Measurements from ENCODE around the gene TSPYL1. TPM values are rescaled to one million over a fixed set of nuclear protein-coding genes. Genes with fewer than 3 reads are reported as not detected.
"Not testable (repeated sequence)": the region's sequence is repeated elsewhere in the genome, so short reads cannot be mapped to it uniquely, and the experiment has no call there.

TSPYL1 gene
- 83.4 and 126 TPM in 2 replicates for total RNA-seq (ENCODE audit: low replicate concordance)

DNA sequence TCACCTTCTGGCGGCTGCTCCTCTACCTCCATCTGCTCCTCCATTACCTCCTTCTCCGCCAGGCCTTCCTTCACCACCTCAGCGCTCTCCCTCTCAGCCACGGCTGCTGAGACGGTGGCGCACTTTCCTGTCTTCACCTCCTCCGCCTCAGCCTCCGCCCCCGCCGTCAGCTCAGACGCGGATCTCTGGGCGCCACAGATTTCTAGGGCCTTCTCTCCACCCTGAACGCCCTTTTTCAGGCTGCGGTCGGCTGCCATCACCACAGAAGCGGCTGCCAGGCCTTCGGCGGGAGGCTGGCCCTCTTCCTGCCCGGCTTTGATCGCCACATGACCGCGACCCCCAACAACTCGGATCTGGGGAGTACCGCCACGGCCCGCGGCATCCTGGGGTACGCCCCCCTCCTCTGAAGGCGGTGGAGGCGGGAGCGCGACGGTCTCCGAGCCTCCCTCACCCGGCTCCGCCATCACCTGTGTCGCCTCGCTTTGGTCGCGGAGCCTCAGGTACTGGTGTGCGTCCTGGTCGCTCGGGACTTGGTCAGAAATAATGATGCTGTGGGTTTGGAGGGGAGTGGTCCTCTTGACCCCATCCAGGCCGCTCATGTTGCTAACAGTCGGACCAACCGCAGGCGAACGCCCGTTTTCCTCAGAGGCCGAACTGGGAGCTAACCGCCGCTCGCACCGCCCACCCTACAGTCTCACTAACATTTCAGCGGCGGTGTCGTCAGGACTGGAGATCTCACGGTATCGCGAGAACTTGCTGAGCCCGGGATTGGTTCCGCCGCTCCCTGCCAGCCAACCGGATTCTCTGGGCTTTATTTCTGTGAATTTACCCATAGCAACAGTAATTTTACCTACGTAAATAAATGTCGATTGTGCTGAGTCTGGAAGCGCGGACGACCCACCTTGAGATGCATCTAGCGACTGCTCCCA lies at the start of gene TSPYL1:
Gene TSPYL1, minus strand, starts transcription at position 699 of the 929 bp plus-strand sequence. Its CDS starts 100 bp downstream, at position 599.
- H3K4me3 ChIP-seq (ENCODE audit: low read depth, low read length) = peak within 1 kb of the TSS; percentile 92
- TF ChIP-seq, protein P1, sequence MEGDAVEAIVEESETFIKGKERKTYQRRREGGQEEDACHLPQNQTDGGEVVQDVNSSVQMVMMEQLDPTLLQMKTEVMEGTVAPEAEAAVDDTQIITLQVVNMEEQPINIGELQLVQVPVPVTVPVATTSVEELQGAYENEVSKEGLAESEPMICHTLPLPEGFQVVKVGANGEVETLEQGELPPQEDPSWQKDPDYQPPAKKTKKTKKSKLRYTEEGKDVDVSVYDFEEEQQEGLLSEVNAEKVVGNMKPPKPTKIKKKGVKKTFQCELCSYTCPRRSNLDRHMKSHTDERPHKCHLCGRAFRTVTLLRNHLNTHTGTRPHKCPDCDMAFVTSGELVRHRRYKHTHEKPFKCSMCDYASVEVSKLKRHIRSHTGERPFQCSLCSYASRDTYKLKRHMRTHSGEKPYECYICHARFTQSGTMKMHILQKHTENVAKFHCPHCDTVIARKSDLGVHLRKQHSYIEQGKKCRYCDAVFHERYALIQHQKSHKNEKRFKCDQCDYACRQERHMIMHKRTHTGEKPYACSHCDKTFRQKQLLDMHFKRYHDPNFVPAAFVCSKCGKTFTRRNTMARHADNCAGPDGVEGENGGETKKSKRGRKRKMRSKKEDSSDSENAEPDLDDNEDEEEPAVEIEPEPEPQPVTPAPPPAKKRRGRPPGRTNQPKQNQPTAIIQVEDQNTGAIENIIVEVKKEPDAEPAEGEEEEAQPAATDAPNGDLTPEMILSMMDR (IDR thresholded peaks at IDR 0.05; ENCODE audit: insufficient read depth, low read length) = no peak
- DNase-seq (ENCODE audit: low read depth) = peak; percentile 98

DNA sequence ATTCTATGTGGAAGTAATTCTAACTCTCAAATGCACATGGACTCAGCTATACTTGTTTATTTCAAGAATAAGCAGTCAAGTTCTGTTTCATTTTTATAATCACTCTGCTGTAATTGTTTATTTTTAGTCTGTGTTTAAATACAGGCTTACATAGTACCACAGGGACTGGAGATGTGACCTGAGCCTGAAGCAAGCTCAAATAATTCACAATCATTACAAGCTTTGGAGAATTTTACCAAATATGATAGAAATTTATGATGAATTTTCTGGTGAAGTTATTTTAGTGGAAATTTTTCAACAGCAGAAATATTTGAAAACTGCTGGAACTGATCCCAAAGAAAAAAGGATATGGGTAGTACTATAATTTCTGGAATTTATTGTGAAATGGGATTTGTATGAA lies 49.4 kb upstream of the TSPYL1 start:
- TF ChIP-seq, protein P1 (IDR thresholded peaks at IDR 0.05; ENCODE audit: insufficient read depth, low read length) = no peak
- H3K4me3 ChIP-seq (ENCODE audit: low read depth, low read length) = no peak overlapping the region
- DNase-seq (ENCODE audit: low read depth) = no peak

DNA sequence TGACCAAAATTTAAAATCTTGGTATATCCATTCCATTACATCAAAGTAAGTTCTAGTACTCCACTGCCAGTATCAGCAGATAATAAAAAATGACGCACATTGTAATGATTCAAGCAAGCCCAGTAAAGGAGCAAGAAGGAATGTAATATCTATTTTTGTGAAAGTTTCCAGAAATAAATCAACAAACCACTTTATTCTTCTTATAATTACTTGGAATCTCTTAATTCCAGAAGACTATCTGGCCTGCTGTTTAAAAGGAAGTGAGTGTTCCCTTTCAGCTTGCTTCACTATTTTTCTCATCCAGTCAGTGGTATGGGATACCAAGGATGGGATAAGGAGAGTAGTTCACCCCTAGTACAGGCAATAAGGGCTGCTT lies 48.8 kb upstream of the TSPYL1 start:
- H3K4me3 ChIP-seq (ENCODE audit: low read depth, low read length) = no peak overlapping the region
- TF ChIP-seq, protein P1 (IDR thresholded peaks at IDR 0.05; ENCODE audit: insufficient read depth, low read length) = no peak
- peak; percentile 77 for DNase-seq (ENCODE audit: low read depth)

- no peak for DNase-seq (ENCODE audit: low read depth)
- TF ChIP-seq, protein P1 (IDR thresholded peaks at IDR 0.05; ENCODE audit: insufficient read depth, low read length) = no peak
- H3K4me3 ChIP-seq (ENCODE audit: low read depth, low read length) = no peak overlapping the region
Measured at GRCh38 chr6:116327803-116328527, 48.2 kb upstream of the TSPYL1 start.

GRCh38 chr6:116326996-116327395 lies 47.3 kb upstream of the TSPYL1 start:
- TF ChIP-seq, protein P1 (IDR thresholded peaks at IDR 0.05; ENCODE audit: insufficient read depth, low read length) = no peak
- DNase-seq (ENCODE audit: low read depth) = no peak

DNA sequence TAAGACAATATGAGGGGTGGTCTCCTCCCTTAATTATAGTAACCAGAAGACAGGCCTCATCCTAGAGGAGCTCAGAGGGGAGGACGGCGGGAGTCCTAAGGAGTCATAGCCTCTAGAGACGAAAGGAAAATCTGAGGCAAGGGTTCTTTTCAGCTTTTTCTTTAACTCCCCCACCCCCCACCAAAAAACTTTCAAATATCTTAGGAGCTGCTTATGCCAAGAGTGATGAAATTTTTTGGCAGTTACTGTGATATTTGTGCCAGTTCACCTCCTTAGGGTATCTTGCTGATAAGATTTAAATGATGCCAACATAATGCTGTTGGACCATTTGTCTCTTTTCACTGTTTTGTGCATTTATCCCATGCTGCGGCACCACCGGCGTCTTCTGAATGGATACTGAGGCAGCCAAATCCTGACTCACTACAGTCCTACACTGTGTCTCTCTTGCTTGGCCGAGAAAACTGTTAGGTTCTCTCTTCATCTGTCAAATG lies 46.5 kb upstream of the TSPYL1 start:
- no peak overlapping the region for H3K4me3 ChIP-seq (ENCODE audit: low read depth, low read length)
- TF ChIP-seq, protein P1 (IDR thresholded peaks at IDR 0.05; ENCODE audit: insufficient read depth, low read length) = no peak
- DNase-seq (ENCODE audit: low read depth) = peak; percentile 69

More at GRCh38 chr6:116326996-116327395, 47.3 kb upstream of the TSPYL1 start:
- H3K4me3 ChIP-seq (ENCODE audit: low read depth, low read length) = no peak overlapping the region

DNA sequence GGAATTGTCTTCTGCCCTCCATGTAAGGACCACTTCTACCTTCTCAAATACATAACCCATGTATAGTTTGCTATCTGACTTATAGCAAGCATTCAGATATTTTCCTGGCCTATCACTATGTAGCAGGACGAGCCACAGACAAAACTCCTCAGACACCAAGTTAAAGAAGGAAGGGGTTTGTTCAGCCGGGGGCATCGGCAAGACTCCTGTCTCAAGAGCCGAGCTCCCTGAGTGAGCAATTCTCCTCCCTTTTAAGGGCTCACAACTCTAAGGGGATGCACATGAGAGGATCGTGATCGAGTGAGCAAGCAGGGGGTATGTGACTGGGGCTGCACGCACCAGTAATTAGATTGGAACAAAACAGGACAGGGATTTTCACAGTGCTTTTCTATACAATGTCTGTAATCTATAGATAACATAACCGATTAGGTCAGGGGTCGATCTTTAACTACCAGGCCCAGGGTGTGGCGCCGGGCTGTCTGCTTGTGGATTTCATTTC lies 46.0 kb upstream of the TSPYL1 start:
- not testable (repeated sequence) for H3K4me3 ChIP-seq (ENCODE audit: low read depth, low read length); DNase-seq (ENCODE audit: low read depth)

All from fibroblast of the aortic adventitia (primary cell).